ENCODE measurements around the gene MSH5. TPM values are rescaled to one million over a fixed set of nuclear protein-coding genes. Genes with fewer than 3 reads are reported as not detected.

Gene MSH5
- total and polyA plus RNA-seq, 9 of the 15 experiments (the other 6 are each of a cell fraction or from before 2014, with no cell fraction given): 12.5 to 104 (median 46.6) TPM

DNA sequence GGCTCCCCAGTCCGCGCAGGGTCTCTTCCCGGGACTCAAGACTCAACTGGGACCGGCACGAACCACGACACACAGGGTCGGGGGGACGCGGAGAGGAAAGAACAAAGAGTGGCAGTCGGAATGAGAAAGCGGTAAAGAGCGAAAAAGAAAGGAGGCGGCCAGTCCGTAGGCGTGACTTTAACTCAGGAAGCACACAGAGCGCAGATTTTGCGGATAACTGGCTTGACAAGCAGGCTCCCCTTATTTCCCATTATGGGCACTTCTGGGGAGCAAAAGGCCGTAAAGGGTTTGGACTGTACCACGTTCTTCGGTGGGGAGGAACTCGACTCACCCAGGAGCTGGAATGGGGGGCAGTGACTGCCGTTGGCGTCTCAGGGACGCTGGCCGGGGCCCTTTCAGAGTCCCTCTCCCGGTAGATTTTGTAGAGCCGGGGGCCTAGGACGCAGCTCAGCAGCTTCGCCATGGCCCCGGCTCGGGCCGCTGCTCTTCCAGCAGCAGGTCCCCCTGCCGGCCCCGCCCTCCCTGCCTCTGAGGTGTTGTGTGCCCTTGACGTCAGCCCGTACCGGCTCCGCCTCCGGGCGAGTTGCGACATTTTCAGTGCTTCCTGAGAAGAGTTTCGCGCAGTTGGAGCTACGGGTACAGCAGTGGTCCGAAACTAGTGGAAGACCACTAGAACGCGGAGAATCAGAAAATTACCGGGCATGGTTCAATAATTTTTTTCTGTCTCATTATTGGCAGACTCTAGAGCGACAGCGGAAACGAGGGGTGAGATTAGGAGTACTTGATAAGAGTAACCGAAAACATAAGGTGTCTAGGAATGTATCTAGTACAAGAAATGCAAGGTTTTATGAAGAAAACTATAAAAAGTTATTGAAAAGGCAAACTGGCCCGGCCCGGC is 36.7 kb upstream of the MSH5 start, which contains the start of gene ABHD16A (continued):
- TF ChIP-seq SFPQ (IDR thresholded peaks at IDR 0.05; ENCODE audit: low read depth, low read length) (no peak), LARP7 (IDR thresholded peaks at IDR 0.05) (peak; percentile 92), MAZ (CRISPR knock-in tag; conservative IDR thresholded peaks at IDR 0.05 in 1 of 2, IDR thresholded peaks at IDR 0.05 in 1 of 2) (peak; percentile 94 to 99), ARID1B (IDR thresholded peaks at IDR 0.05) (peak; percentile 71), USF1 (CRISPR knock-in tag; IDR thresholded peaks at IDR 0.05) (no peak; the same call in 1 of the 2 replicates), CBFA2T2 (conservative IDR thresholded peaks at IDR 0.05) (no peak), SAP30 (IDR thresholded peaks at IDR 0.05; ENCODE audit: borderline replicate concordance, insufficient read depth, low read depth, low read length, poor library complexity, severe bottlenecking) (peak; percentile 80), NCOA4 (IDR thresholded peaks at IDR 0.05; ENCODE audit: partially characterized antibody) (peak; percentile 47), TFAM (CRISPR knock-in tag; conservative IDR thresholded peaks at IDR 0.05) (no peak), ZNF224 (CRISPR knock-in tag; IDR thresholded peaks at IDR 0.05) (no peak), TOE1 (IDR thresholded peaks at IDR 0.05; ENCODE audit: borderline replicate concordance) (peak; percentile 92), TOE1 (CRISPR knock-in tag; IDR thresholded peaks at IDR 0.05; ENCODE audit: borderline replicate concordance, low read depth) (no peak; the same call in 1 of the 2 replicates), CTBP1 (IDR thresholded peaks at IDR 0.05; ENCODE audit: borderline replicate concordance) (peak; percentile 48; the same call in 1 of the 2 replicates), PHF21A (IDR thresholded peaks at IDR 0.05; ENCODE audit: borderline replicate concordance, low read depth) (peak; percentile 63; the same call in 1 of the 2 replicates), SRSF1 (IDR thresholded peaks at IDR 0.05; ENCODE audit: low read depth, low read length) (no peak), TEAD1 (CRISPR knock-in tag; IDR thresholded peaks at IDR 0.05) (peak; percentile 19 to 64; a peak in 2 of 4 replicates), ZNF239 (CRISPR knock-in tag; IDR thresholded peaks at IDR 0.05) (no peak; the same call in 1 of the 2 replicates), FUS (optimal IDR thresholded peaks at IDR 0.05; ENCODE audit: low read depth, low read length) (no peak), U2AF2 (optimal IDR thresholded peaks at IDR 0.05; ENCODE audit: low read depth, low read length) (no peak)
- TF ChIP-seq, protein P1, sequence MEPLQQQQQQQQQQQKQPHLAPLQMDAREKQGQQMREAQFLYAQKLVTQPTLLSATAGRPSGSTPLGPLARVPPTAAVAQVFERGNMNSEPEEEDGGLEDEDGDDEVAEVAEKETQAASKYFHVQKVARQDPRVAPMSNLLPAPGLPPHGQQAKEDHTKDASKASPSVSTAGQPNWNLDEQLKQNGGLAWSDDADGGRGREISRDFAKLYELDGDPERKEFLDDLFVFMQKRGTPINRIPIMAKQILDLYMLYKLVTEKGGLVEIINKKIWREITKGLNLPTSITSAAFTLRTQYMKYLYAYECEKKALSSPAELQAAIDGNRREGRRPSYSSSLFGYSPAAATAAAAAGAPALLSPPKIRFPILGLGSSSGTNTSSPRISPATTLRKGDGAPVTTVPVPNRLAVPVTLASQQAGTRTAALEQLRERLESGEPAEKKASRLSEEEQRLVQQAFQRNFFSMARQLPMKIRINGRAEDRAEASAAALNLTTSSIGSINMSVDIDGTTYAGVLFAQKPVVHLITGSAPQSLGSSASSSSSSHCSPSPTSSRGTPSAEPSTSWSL (CRISPR knock-in tag; IDR thresholded peaks at IDR 0.05; ENCODE audit: borderline replicate concordance): no peak
